ENCODE measurements around the gene KCNAB2.
"Not testable (repeated sequence)": the region's sequence is repeated elsewhere in the genome, so short reads cannot be mapped to it uniquely, and the experiment has no call there.

The KCNAB2 gene

GRCh38 chr1:6059866-6060265 lies 14.2 kb downstream of the KCNAB2 start:
- Histone ChIP-seq H3K4me3 (ENCODE audit: low read length) (no peak overlapping the region), H3K4me2 (ENCODE audit: low read length) (no peak overlapping the region), H3K9me3 (ENCODE audit: control insufficient read depth, insufficient read depth, low read length) (no peaks in the 10 kb centered on the region), H3K36me3 (ENCODE audit: control insufficient read depth, low read length) (no peaks in the 10 kb centered on the region), H3K27ac (ENCODE audit: low read depth, low read length) (no peak overlapping the region), H4K20me1 (ENCODE audit: control insufficient read depth, insufficient read depth, low read depth, low read length) (no peaks in the 10 kb centered on the region), H3K9me2 (replicated peaks; ENCODE audit: control insufficient read depth, low read length) (no peaks in the 10 kb centered on the region), H3K79me2 (ENCODE audit: control insufficient read depth, low read length) (no peaks in the 10 kb centered on the region), H3F3A (ENCODE audit: control insufficient read depth, insufficient read depth) (no peaks in the 10 kb centered on the region), H3K4me1 (ENCODE audit: control insufficient read depth, low read length) (no peaks in the 10 kb centered on the region), H3K27me3 (ENCODE audit: control insufficient read depth, low read length) (no peaks in the 10 kb centered on the region)
- TF ChIP-seq CTCF (IDR thresholded peaks at IDR 0.05; ENCODE audit: low read depth, low read length, poor library complexity, severe bottlenecking) = no peak
- TF ChIP-seq EZH2phosphoT487 (IDR thresholded peaks at IDR 0.05; ENCODE audit: borderline replicate concordance, low read length) = no peak

GRCh38 chr1:6062670-6063069 lies 17.0 kb downstream of the KCNAB2 start:
- Histone ChIP-seq H3K4me1 (ENCODE audit: control insufficient read depth, low read length) (no peaks in the 10 kb centered on the region), H3K4me2 (ENCODE audit: low read length) (no peak overlapping the region), H3K4me3 (ENCODE audit: low read length) (no peak overlapping the region), H3K27me3 (ENCODE audit: control insufficient read depth, low read length) (no peaks in the 10 kb centered on the region), H3K36me3 (ENCODE audit: control insufficient read depth, low read length) (no peaks in the 10 kb centered on the region), H3K79me2 (ENCODE audit: control insufficient read depth, low read length) (no peaks in the 10 kb centered on the region), H3K9me3 (ENCODE audit: control insufficient read depth, insufficient read depth, low read length) (no peaks in the 10 kb centered on the region), H3F3A (ENCODE audit: control insufficient read depth, insufficient read depth) (no peaks in the 10 kb centered on the region), H4K20me1 (ENCODE audit: control insufficient read depth, insufficient read depth, low read depth, low read length) (no peaks in the 10 kb centered on the region), H3K9me2 (replicated peaks; ENCODE audit: control insufficient read depth, low read length) (no peaks in the 10 kb centered on the region), H3K27ac (ENCODE audit: low read depth, low read length) (no peak overlapping the region)
- no peak for TF ChIP-seq EZH2phosphoT487 (IDR thresholded peaks at IDR 0.05; ENCODE audit: borderline replicate concordance, low read length)
- no peak for TF ChIP-seq CTCF (IDR thresholded peaks at IDR 0.05; ENCODE audit: low read depth, low read length, poor library complexity, severe bottlenecking)

- H3K4me2 ChIP-seq (ENCODE audit: low read length); H3K36me3 ChIP-seq (ENCODE audit: control insufficient read depth, low read length); H3K27ac ChIP-seq (ENCODE audit: low read depth, low read length); H3K9me3 ChIP-seq (ENCODE audit: control insufficient read depth, insufficient read depth, low read length); H3F3A ChIP-seq (ENCODE audit: control insufficient read depth, insufficient read depth); H3K4me3 ChIP-seq (ENCODE audit: low read length); H3K27me3 ChIP-seq (ENCODE audit: control insufficient read depth, low read length); H4K20me1 ChIP-seq (ENCODE audit: control insufficient read depth, insufficient read depth, low read depth, low read length); H3K79me2 ChIP-seq (ENCODE audit: control insufficient read depth, low read length); H3K9me2 ChIP-seq (replicated peaks; ENCODE audit: control insufficient read depth, low read length); H3K4me1 ChIP-seq (ENCODE audit: control insufficient read depth, low read length): not testable (repeated sequence)
These were observed 17.9 kb downstream of the KCNAB2 start for GRCh38 chr1:6063532-6064053.

- Histone ChIP-seq H3K9me2 (replicated peaks; ENCODE audit: control insufficient read depth, low read length) (no peaks in the 10 kb centered on the region), H4K20me1 (ENCODE audit: control insufficient read depth, insufficient read depth, low read depth, low read length) (no peaks in the 10 kb centered on the region)
These were observed 19.6 kb downstream of the KCNAB2 start for GRCh38 chr1:6065093-6065858.

More at GRCh38 chr1:6065093-6065858, 19.6 kb downstream of the KCNAB2 start:
- Histone ChIP-seq H3F3A (ENCODE audit: control insufficient read depth, insufficient read depth) (no peaks in the 10 kb centered on the region), H3K36me3 (ENCODE audit: control insufficient read depth, low read length) (no peaks in the 10 kb centered on the region), H3K4me1 (ENCODE audit: control insufficient read depth, low read length) (no peaks in the 10 kb centered on the region), H3K4me3 (ENCODE audit: low read length) (no peak overlapping the region), H3K27ac (ENCODE audit: low read depth, low read length) (no peak overlapping the region), H3K4me2 (ENCODE audit: low read length) (no peak overlapping the region), H3K79me2 (ENCODE audit: control insufficient read depth, low read length) (no peaks in the 10 kb centered on the region), H3K27me3 (ENCODE audit: control insufficient read depth, low read length) (no peaks in the 10 kb centered on the region), H3K9me3 (ENCODE audit: control insufficient read depth, insufficient read depth, low read length) (no peaks in the 10 kb centered on the region)
- TF ChIP-seq CTCF (IDR thresholded peaks at IDR 0.05; ENCODE audit: low read depth, low read length, poor library complexity, severe bottlenecking) (no peak), EZH2phosphoT487 (IDR thresholded peaks at IDR 0.05; ENCODE audit: borderline replicate concordance, low read length) (no peak)
